Hepatocyte (in vitro differentiated cells): ENCODE data around the gene ZNF319. TPM values are rescaled to one million over a fixed set of nuclear protein-coding genes. Genes with fewer than 3 reads are reported as not detected.

ENCODE experiments used
- DNase-seq: peaks from one replicate; pipeline ENCODE4 v3.0.0-alpha.2; 2016; ENCODE audit warnings: low spot score
- H2AFZ ChIP-seq: fragments of 200-600 bp; sonication (generic); 2 replicates; pipeline ENCODE4 v1.6.0; 2016; ENCODE audit warnings: antibody characterized with exemption, mild to moderate bottlenecking
- H3K27ac ChIP-seq: fragments of 200-600 bp; sonication (generic); 2 replicates; pipeline ENCODE4 v1.5.1; 2016; ENCODE audit warnings: mild to moderate bottlenecking
- H3K27me3 ChIP-seq: fragments of 200-600 bp; sonication (generic); 2 replicates; pipeline ENCODE4 v1.6.1; 2016
- H3K36me3 ChIP-seq: fragments of 200-600 bp; sonication (generic); replicated peaks from 2 replicates; pipeline ENCODE4 v1.5.1; 2016; ENCODE audit warnings: low read depth; ENCODE audit not compliant: insufficient read depth
- H3K4me1 ChIP-seq: fragments of 200-600 bp; sonication (generic); 2 replicates; pipeline ENCODE4 v1.5.1; 2016; ENCODE audit warnings: mild to moderate bottlenecking, moderate library complexity; ENCODE audit not compliant: insufficient read depth
- H3K4me2 ChIP-seq: fragments of 200-600 bp; sonication (generic); 2 replicates; pipeline ENCODE4 v1.6.0; 2016
- H3K4me3 ChIP-seq: fragments of 200-600 bp; sonication (generic); 2 replicates; pipeline ENCODE4 v1.5.1; 2016; ENCODE audit warnings: mild to moderate bottlenecking
- H3K79me2 ChIP-seq: fragments of 200-600 bp; sonication (generic); 2 replicates; pipeline ENCODE4 v1.6.0; 2017; ENCODE audit warnings: mild to moderate bottlenecking
- H3K9me2 ChIP-seq: fragments of 200-600 bp; sonication (generic); replicated peaks from 2 replicates; pipeline ENCODE4 v1.6.0; 2017; ENCODE audit warnings: mild to moderate bottlenecking; ENCODE audit not compliant: insufficient read depth
- H3K9me3 ChIP-seq: fragments of 200-600 bp; sonication (generic); 2 replicates; pipeline ENCODE4 v1.5.1; 2016; ENCODE audit warnings: low read depth, mild to moderate bottlenecking
- H4K20me1 ChIP-seq: fragments of 200-600 bp; sonication (generic); 2 replicates; pipeline ENCODE4 v1.6.0; 2016; ENCODE audit warnings: mild to moderate bottlenecking; ENCODE audit not compliant: insufficient read depth, poor library complexity, severe bottlenecking
- CTCF ChIP-seq: fragments of 200-600 bp; sonication (generic); IDR thresholded peaks from 2 replicates; pipeline ENCODE4 v1.5.1; 2016; ENCODE audit warnings: antibody characterized with exemption, mild to moderate bottlenecking; ENCODE audit not compliant: poor library complexity
- EZH2 ChIP-seq: fragments of 200-600 bp; sonication (generic); IDR thresholded peaks from 2 replicates; pipeline ENCODE4 v1.6.1; 2016; ENCODE audit warnings: antibody characterized with exemption, mild to moderate bottlenecking, borderline replicate concordance
- EZH2phosphoT487 ChIP-seq: fragments of 200-600 bp; sonication (generic); IDR thresholded peaks from one replicate; pipeline ENCODE4 v1.6.1; 2018; ENCODE audit warnings: antibody characterized with exemption, mild to moderate bottlenecking, low read depth, moderate library complexity; ENCODE audit not compliant: unreplicated experiment, severe bottlenecking
- WGBS: methylation state at CpG from one replicate; pipeline ENCODE4 v1.1.6; 2016; ENCODE audit warnings: low lambda C conversion rate; ENCODE audit errors: missing lambda C conversion rate; 5-methylcytosine and 5-hydroxymethylcytosine counted together
- polyA plus RNA-seq: library from polyadenylated mRNA; unstranded; fragments of >200 nt; fragmentation: Nextera tagmentation; extraction: Ambion mirVana; gene quantifications from 2 replicates; pipeline ENCODE4 v1.2.1, GENCODE V29; 2016
- total RNA-seq: library from RNA; depleted of rRNA; stranded (reverse); fragments of >200 nt; gene quantifications from 2 replicates; pipeline ENCODE4 v1.2.3, GENCODE V29; 2014

Gene ZNF319
- total and polyA plus RNA-seq, 2 experiments from 2014 or later = 5.3 to 8.3 TPM

- no peaks in the 10 kb centered on the region for H3K36me3 ChIP-seq
- no peaks in the 10 kb centered on the region for H4K20me1 ChIP-seq
- TF ChIP-seq CTCF = no peak
- no peak for TF ChIP-seq EZH2
- no peak for TF ChIP-seq EZH2phosphoT487
These were observed 44.6 kb upstream of the ZNF319 start for GRCh38 chr16:58045096-58045495.

GRCh38 chr16:58044266-58045019 is 44.0 kb upstream of the ZNF319 start:
- no peak for TF ChIP-seq EZH2
- TF ChIP-seq EZH2phosphoT487 = no peak
- no peak for TF ChIP-seq CTCF
- Histone ChIP-seq H3K27ac (no peak overlapping the region), H4K20me1 (no peaks in the 10 kb centered on the region), H3K36me3 (no peaks in the 10 kb centered on the region), H3K4me1 (no peaks in the 10 kb centered on the region), H3K9me3 (no peaks in the 10 kb centered on the region), H3K79me2 (no peaks in the 10 kb centered on the region), H3K9me2 (no peaks in the 10 kb centered on the region), H2AFZ (no peak overlapping the region), H3K4me3 (no peak overlapping the region), H3K4me2 (no peak overlapping the region), H3K27me3 (no peaks in the 10 kb centered on the region)
- WGBS = 98% methylated on average over 9 of the region's 9 CpGs
- DNase-seq = no peak

More at GRCh38 chr16:58045096-58045495, 44.6 kb upstream of the ZNF319 start:
- H3K27ac ChIP-seq = no peak overlapping the region
- no peak for DNase-seq
- H3K27me3 ChIP-seq = no peaks in the 10 kb centered on the region
- no peaks in the 10 kb centered on the region for H3K9me3 ChIP-seq
- WGBS = 94% methylated on average over 16 of the region's 31 CpGs
- H3K9me2 ChIP-seq = no peaks in the 10 kb centered on the region
- no peaks in the 10 kb centered on the region for H3K4me1 ChIP-seq
- no peak overlapping the region for H3K4me3 ChIP-seq
- no peaks in the 10 kb centered on the region for H3K79me2 ChIP-seq
- no peak overlapping the region for H3K4me2 ChIP-seq
- no peak overlapping the region for H2AFZ ChIP-seq

- Histone ChIP-seq H3K9me2 (no peaks in the 10 kb centered on the region), H2AFZ (no peak overlapping the region), H4K20me1 (no peaks in the 10 kb centered on the region), H3K4me1 (no peaks in the 10 kb centered on the region), H3K27me3 (no peaks in the 10 kb centered on the region), H3K36me3 (no peaks in the 10 kb centered on the region), H3K4me2 (no peak overlapping the region), H3K27ac (no peak overlapping the region), H3K79me2 (no peaks in the 10 kb centered on the region), H3K4me3 (no peak overlapping the region), H3K9me3 (no peaks in the 10 kb centered on the region)
- DNase-seq = no peak
- WGBS = 87% methylated on average over 7 of the region's 7 CpGs
- TF ChIP-seq EZH2phosphoT487 (no peak), EZH2 (no peak), CTCF (no peak)
These were observed 43.2 kb upstream of the ZNF319 start for GRCh38 chr16:58043571-58044155.
